CD4-positive, alpha-beta T cell treated with Interleukin-2 at 100 ng/mL for 4 hours (primary cell): ENCODE results near the gene CDK14.

Experiments used
- DNase-seq: peaks from one replicate; pipeline ENCODE4 v3.0.0-alpha.2; 2020; ENCODE audit warnings: low spot score

The CDK14 gene

DNA sequence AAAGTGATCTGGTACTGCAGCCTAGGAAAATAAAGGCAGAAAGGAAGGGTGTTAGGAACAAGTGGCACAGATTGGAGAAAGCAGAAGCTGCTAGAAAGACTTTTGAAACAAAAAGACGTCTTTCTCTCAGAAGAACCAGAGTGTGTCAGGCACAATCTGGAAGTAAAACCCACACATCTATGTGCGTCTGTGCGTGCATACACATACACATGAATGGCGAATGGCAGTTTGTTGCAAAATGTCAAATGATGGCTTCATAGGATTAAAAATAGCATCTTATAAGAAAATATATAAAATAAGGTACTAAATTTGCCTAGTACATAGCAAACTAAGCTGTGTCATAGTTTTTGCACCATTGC is 246.3 kb downstream of the CDK14 start:
- no peak for DNase-seq

DNA sequence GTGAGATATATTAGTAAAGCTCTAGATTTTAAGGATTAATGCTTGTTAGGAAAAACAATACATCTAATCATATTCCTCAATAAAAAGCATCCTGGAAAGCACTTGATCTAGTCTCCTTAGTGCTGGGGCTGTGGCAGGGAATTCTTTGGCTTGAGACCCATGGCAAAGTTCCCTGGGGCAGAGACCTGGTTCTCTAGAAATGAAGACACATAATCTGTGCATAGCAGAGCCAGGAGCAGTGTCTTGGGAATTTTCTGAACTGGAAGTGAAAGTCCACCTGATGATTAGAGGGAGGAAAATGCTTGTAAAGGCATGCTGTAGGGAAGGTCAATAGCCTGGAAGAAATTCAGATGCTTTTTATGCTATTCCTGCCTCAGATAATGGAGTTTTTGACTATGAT is 247.4 kb downstream of the CDK14 start:
- no peak for DNase-seq

DNA sequence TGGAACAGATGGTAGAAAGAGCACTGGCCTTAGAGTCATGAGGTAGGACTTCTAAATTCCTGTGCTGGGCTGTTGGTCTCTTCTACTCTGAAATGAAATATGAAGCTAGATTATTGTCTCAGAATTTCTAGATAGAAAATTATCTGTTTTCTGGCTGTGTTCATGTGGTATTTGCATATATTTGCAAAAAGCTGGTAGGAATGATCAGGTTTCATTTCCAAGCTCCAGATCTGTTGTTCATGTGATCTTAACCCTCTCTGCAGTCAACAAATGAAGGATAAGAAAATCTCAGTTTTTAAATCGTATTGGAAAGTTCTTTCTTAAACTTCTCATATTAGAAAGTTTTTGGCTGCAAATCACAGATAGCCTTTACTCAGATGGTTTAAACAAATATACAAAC is 248.3 kb downstream of the CDK14 start:
- no peak for DNase-seq

DNA sequence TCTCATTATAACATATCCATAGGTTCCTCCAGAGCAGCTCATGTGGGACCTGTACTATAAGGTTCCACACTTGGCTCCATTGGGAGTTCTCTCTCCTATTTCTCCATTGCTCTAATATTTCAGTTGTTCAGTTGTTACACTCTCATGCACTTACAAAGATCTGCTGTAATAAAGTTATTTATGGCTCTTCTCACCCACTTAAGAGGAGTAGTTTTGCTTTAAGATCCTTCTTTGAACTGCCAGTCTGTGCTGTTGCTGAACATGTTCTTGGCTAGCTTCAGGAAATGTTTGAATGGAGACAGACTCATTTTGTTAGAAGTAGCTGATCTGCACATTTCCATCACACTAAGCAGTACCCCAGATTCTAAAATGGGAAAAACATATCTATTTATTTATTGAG is 250.1 kb downstream of the CDK14 start:
- DNase-seq = no peak

DNA sequence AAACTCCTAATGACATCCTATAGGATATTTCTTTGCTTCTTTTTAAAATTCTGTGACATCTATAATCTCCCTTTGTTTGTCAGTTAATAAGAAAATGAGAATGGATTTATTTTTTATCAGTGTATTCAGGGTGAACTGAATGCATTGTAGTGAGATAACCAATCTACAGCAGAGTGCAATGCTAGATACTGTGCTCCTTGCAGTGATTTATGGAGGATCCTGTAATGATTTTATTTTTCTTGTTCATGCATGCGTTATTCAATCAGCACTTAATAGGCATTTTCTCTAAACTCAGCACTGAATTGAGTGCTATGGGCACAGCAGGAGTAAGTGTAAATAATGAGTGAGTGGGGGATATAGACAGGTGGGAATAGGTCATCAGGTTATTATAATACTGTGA is 253.9 kb downstream of the CDK14 start:
- no peak for DNase-seq

DNA sequence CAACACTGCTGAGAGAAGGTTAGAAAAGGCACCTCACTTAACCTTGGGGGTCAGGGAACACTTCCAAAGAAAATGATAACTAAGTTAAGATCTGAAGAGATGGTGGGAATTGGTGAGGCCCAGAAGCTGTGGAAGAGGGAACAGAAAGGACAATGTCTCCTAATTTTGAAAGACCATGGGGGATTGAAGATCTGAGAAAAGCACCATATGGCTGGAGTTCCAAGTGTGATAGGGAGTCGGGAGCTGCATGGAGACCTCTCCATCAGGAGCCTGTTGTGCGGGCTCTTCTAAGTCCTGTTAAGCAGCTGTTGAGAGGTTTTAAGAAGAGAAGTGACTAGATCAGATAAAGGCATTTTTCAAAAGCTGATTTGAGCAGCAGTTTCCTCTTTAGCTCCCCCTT is 254.3 kb downstream of the CDK14 start:
- DNase-seq = no peak

DNA sequence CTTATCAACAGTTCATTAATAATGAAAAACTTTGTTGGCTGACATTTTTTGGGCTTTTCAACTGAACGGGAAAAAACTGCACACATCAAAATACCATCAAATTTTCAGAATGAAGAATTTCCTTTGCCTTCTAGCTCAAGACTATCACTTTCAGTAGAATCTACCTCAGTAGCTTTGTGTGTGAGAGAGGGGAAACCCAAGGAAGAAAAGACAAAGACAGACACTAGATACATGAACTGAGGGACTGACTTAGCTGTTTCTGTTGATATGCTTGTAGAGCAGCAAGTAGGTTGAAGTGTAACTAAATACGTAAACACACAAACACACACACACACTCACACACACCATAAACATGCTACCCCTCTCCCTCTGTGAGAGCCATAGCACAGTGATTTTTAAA is 257.1 kb downstream of the CDK14 start:
- no peak for DNase-seq

DNA sequence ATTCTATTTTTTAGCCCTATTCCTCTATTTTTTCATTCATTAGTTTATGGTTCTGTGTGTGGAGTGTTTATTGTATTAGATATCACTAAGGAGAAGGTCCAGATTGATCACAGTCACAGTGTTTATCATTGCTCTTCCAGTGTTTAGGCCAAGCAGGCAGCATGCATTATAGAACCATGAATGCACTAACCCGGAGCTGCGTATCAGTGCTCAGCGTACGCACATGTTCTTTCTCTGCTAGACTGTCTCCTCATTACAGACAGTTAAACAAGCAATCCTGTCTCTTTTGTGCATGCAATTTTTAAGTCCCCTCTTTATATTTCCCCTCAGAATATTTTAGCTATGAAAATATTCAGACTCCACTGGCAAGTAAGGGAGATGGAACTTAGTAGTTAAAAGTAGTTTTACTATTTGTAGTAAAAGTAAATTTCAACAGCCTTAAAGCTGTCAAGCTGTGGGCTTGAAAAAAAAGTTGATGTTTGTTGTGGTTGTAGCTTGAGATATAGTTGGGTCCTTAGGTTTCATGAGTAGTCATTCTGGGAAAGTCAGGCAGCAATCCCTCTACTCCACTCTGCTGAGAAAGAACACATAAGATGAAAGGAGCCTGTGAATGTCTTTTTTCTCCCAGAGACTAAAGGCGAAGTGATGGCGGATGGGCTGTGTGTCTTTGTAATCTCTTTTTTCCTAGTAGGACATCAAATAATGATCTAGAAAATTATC is 260.4 kb downstream of the CDK14 start:
- no peak for DNase-seq

DNA sequence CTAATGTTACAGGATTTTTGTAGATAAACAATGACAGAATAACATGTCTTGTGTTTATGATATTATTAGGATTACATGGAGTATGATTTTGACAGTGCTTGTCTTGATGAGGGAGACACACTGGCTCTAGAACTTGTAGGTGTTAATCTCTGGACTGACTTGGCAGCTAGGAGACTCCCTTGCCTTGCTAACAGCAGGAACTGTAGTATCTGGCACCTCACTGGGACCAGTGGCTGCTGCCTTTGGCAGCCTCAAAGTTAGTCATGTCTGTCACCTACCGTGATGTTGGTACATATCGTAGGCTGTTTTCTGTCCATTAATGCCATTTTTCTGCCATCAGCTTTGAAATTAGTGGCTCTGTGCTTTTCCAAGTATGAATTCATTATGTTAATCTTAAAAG is 261.5 kb downstream of the CDK14 start:
- DNase-seq = no peak

DNA sequence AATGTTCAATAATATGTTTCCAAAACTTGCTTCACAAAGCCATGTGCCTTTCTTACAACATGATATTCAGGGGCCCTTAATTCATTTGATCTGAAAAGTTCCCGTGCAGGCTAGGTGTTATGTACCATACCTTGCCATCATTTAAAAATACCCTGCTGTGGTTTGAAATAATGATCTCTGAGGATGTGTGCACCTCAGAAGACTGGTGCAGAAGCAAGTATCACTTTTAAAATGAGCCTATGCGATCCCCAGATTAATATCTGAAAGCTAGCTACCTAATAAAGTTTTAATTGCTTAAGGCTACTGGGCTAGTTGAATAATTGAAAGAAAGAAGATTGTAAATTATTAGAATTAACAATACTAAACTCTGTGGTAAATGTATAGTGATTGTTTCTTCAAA is 262.4 kb downstream of the CDK14 start:
- DNase-seq = no peak

DNA sequence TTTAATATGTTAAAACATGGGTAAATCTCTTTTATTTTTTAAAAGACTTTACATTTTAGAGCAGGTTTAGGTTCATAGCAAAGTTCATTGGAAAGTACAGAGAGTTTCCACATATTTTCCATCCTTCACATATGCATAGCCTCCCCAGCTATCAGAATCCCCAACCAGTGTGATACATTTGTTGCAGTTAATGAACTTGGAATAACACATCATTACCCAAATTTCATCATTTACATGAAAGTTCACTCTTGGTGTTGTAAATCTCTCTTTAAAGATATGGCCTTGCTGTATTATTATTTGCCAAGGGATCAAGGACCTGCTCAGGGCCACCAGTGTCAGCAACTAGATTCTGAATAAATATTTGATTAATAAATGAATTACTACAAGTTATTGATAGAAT is 263.4 kb downstream of the CDK14 start:
- no peak for DNase-seq

DNA sequence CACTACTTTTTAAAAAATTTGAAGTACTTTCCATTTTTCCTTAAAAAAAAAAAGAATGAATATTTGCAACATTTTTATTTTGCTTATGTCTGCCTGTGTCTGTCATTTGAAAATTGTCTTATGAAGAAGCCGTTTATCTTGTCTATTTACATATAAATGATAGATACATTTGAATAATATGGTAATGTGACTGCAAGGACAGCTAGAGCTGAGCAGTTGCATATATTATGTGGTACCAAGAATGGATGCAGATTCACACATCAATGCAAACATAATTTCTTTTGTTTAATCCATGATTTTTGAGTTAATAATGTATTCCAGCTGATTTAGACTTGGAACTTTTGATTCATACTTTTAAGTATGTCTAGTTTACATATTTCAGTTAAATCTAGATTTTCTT is 268.0 kb downstream of the CDK14 start:
- DNase-seq = no peak

DNA sequence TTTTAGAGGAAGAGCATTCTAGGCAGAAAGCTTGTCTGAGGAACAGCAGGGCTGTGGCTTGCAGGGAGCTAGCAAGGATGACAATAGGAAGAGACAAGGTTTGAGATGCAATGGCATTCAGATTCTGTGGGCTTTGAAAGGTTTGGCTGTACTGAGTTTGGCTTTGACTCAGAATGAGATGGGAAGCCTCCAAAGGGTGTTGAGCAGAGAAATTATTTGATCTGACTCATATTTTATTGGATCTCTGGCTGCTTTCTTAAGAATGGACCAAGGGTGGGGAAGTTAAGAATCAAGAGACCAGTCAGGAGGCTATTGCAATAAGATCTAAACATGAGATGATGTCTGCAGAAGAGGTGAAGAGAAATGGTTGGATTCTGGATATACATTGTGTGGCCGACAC is 273.2 kb downstream of the CDK14 start:
- no peak for DNase-seq

DNA sequence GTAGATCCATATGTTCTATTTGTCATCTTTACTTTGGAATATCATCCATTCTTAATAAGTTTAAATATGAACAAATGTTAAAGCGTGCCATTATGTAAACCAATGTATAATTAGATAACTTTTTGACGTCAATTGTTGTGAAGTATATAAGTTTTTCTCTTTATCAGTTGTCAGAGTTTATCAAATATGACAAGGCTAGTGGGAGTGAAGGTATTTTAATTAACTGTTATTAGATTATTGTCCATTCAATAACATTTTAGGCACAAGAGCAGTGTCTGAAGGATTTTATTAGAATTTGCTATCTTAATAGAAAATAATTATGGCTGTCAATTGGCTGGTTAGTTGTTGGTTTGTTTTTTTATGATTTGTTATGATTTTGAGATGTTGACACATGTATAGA is 280.6 kb downstream of the CDK14 start:
- DNase-seq = no peak

DNA sequence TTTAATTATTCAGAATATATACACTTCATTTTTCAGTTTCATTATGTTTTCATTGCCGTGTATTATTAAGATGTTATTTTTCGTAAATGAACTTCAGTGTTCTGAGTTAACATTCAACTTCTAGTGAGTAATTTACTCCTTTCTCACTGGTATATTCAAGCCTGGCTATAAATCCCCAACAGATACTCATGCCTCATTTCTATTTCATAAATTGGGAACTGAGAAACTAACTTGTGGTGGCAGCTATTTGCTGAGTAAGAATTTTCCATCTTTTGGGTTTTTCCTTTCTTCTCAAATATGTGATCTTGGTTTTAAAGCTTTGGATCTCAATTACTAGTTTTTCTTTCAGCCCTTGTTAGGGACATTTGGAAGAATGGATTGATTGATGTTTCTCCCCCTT is 281.1 kb downstream of the CDK14 start:
- no peak for DNase-seq

DNA sequence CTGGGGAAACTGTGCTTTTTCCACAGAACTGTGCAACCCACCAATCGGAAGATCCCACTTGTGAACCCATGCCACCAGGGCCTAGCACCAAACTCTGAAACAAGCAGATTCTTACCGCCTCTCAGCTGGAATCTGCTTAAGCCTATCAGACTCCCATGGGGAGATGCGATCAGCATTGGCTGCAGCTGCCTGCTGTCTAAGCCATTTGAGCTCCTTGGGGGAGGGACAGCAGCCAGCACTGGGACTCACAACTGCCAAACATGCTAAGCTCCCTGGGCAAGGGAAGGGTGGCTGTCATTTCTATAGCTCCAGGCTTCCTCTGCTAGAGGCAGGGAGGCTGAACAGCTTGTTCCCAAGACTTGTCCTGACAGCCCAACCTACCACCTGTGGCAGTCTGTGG is 283.8 kb downstream of the CDK14 start:
- no peak for DNase-seq

DNA sequence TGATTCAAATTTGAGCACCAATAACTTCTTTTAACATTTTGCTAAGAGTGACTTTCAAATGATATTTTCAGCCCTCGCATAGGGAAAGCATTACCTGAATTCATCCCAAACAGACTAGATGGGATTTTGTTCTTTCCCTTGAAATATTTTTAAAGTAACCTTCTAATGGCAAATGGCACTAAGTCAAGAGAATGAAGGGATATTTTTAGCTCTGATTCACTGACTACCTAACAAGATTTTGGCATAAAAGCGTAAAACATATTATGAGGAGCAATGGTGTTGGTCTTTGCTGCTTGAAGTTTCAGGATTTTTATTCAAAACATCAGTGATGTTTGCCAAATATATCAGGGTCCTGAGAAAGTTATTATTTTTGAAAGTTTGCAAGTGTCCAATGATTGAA is 290.3 kb downstream of the CDK14 start:
- DNase-seq = no peak

DNA sequence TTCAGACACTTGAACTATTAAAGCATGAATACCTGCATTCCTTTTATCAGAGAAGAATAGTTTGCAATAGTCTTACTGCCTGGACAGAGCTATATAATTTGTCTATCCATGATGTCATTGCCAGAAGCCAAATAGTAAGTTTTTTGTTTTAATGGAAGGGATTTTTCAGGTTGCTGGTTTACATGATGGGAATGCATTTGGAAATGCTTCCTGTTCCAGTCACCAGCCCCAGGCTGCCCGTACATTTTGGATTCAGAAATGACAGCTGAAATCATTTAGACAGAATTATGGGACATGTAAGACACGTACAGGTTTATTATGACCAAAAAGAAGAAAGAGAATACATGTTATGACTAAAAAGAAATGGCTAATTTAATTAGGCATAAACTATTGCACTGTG is 293.1 kb downstream of the CDK14 start:
- no peak for DNase-seq

DNA sequence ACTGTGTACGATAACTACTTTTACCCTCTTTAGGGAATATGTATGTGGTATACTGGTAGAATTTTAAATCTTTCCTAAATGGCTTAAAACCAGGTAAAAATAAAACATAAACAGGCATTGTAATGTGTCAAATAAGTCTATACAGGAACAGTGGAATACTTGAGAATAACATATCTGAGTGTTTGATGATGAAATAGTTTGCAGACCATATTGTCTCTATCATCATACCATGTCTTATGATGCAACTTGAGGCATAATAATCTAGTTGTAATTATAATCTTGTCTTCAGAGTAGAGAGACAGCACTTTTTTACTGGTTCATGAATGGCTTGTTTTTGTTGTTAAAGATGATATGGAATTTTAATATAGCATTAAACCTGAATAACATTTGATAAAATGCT is 293.5 kb downstream of the CDK14 start:
- DNase-seq = no peak

DNA sequence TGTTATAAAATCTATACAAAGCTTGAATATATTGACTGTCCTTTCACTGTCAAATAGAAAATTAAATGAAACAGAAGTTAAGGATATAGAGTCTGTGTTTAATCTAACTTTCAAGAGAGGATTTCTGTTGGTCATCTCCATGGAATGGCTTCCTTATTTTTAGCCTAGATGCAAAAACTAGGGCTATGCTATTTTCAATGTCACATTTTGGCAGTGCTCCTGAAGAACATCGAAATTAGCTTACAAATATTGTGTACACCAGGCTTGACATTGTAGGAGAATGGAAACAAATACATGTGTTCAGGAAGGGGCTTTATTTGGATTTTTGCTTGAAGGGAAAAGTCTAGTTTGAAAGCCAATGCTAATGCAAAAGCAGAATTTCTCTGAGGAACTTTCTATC is 295.4 kb downstream of the CDK14 start:
- DNase-seq = no peak

DNA sequence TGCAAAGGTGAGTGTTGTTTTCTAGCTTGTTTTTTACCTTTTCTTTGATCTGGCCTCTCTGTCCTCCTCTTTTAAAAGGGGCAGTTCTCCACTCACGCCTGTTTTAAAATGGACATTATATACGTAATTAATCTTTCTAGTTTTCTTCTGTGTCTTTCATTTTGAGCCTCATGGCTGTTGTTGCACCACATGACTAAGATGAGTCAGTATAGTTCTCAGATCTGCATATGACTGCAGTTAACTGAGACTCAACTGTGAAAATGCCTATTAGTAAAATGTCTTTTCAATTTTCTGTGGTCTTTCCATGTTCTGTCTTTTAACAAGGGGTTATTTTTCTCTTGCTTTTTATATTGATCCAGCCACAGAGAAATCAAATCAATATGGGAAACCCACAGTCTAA is 296.1 kb downstream of the CDK14 start:
- DNase-seq = no peak

DNA sequence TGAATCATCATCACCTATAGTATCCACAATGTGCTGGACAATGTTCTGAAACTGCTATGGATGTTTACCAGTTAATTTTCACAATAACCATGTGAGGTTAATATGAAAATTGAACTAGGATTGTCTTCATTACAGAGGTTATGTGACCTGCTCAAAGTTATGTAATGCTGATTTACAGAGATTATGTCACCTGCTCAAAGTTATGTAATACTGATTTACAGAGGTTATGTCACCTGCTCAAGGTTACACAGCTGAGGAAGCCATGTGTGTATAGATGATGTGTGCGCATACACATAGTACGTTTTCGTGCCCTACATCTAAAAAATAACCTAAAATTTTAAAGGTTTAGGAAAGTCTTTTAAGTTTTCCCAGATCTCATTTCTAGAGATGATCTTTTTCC is 298.0 kb downstream of the CDK14 start:
- no peak for DNase-seq

DNA sequence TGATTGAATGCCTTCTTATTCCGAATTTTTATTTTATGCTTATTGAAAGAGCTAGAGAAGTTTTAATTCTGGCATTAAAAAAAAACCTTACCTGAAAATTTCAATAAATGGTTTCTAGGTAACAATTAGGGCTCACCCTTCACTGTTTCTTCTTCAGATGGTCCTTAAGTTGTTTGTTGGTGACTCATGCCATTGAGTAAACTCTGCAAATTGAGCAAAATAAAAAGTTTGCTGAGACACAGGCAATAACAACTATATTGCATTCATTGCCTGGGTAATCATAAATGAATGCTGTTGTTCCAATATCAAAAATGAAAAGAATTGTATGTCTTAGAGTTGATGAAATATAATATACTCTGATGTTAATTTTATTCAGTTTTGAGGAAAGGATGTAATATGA is 300.3 kb downstream of the CDK14 start:
- DNase-seq = no peak

DNA sequence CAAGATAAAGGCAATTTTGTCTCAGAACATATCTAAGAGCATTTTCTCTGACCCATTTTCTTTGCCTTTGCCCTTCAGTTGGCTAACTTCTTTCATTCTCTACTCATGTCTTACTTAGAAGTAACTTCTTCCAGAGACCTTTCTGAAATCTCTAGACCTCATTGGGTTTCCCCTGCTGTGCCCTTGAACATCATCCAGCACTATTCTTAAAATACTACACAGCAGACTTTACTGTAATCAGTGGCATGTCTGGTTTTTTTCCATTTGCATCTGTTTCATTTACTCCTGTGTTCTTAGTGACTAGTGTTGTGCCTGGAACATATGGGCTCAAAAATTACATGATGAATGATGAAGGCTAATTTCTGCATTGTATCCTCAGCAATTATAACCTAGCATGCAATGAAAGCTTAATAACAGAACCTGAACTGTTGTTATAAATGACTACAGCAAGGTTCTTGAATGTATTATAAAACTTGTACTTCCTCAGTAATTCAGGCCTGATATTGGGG is 301.9 kb downstream of the CDK14 start:
- no peak for DNase-seq
